Right cardiac atrium (tissue), 5 donors: ENCODE results near the gene SVIL. TPM values are rescaled to one million over a fixed set of nuclear protein-coding genes. Genes with fewer than 3 reads are reported as not detected.
"Not testable (repeated sequence)": the region's sequence is repeated elsewhere in the genome, so short reads cannot be mapped to it uniquely, and the experiment has no call there.

Source experiments
- ATAC-seq, 2 donors: fragments of 200-7000 bp; cut with Tn5 transposase; one replicate each; pipeline versions ENCODE4 v1.8.0 to v1.9.1; 2020; ENCODE audit warnings: moderate library complexity in 2 of 2, mild to moderate bottlenecking in 1 of 2
- DNase-seq, 3 donors: peaks; one replicate each; pipeline ENCODE4 v3.0.0-alpha.2; 2020
- H3K27ac ChIP-seq: one replicate; pipeline ENCODE4 v1.5.1; 2013; ENCODE audit warnings: mild to moderate bottlenecking, low read length, control low read depth, moderate library complexity
- H3K27me3 ChIP-seq: one replicate; pipeline ENCODE4 v1.6.1; 2013; ENCODE audit not compliant: control insufficient read depth, insufficient read depth
- H3K4me1 ChIP-seq: one replicate; pipeline ENCODE4 v1.6.1; 2013; ENCODE audit warnings: low read length; ENCODE audit not compliant: control insufficient read depth, insufficient read depth
- H3K4me3 ChIP-seq: one replicate; pipeline ENCODE4 v1.5.1; 2013; ENCODE audit warnings: low read length, control low read depth
- H3K9me3 ChIP-seq: one replicate; pipeline ENCODE4 v1.6.1; 2013; ENCODE audit warnings: low read length; ENCODE audit not compliant: control insufficient read depth
- WGBS: extraction: QIAGEN DNeasy Blood & Tissue Kit; methylation state at CpG from one replicate; pipeline ENCODE4 v1.1.7; 2013; 5-methylcytosine and 5-hydroxymethylcytosine counted together
- intact Hi-C, 4 donors: fragments of 100-400 bp; cut with DNase I; formaldehyde crosslinking; loops; one replicate each; pipeline versions ENCODE4 v1.11.0 to v1.14.0; 2022 to 2023
- polyA plus RNA-seq: library from polyadenylated mRNA; stranded (reverse); fragments of 200-250 nt; gene quantifications from one replicate; pipeline ENCODE4 v1.2.3, GENCODE V29; 2013
- total RNA-seq, 4 donors: library from RNA; stranded (reverse); fragmentation: NEBNext Ultra II Directional; extraction: Animal tissue kit (Norgen Biotek cat#: 25700); gene quantifications; one replicate each; pipeline ENCODE4 v1.2.1, GENCODE V29; 2021
- donor health status: healthy with polysubstance abuse.
- donor health status: DM: no; HTN: yes; CAD: no.
- donor health status: DM: no; HTN: no; CAD: no.
- donor health status: DM: no; HTN: yes; CAD: no; lungs with severe emphysema.
- donor health status: DM: yes; HTN: yes; CAD: no.

The SVIL gene
- total and polyA plus RNA-seq, 5 donors, result 106 to 374 (median 265) TPM

GRCh38 chr10:29610876-29611647 is 23.7 kb downstream of the SVIL start:
- ATAC-seq (peak in 1 of 2 donors; percentile 46), DNase-seq (no peak)
- H3K27me3 ChIP-seq, result no peaks in the 10 kb centered on the region
- intact Hi-C loops, result no loop called here
- WGBS, result 79% methylated on average over 10 of the region's 10 CpGs
- peaks cover 20% of the 10 kb centered on the region for H3K4me1 ChIP-seq
- H3K4me3 ChIP-seq, result no peak overlapping the region
- no peaks in the 10 kb centered on the region for H3K9me3 ChIP-seq
- H3K27ac ChIP-seq, result peak overlapping the region; percentile 26

- ATAC-seq, H3K27me3 ChIP-seq, intact Hi-C loops, H3K9me3 ChIP-seq, DNase-seq, H3K4me3 ChIP-seq, H3K27ac ChIP-seq: not testable (repeated sequence)
- 93% methylated on average over 3 of the region's 3 CpGs for WGBS
- H3K4me1 ChIP-seq, result peaks cover 20% of the 10 kb centered on the region
These were observed 24.4 kb downstream of the SVIL start for GRCh38 chr10:29610331-29610730.

GRCh38 chr10:29609696-29610095 is 25.1 kb downstream of the SVIL start:
- DNase-seq (no peak), ATAC-seq (no peak)
- no peaks in the 10 kb centered on the region for H3K9me3 ChIP-seq
- 86% methylated on average over 3 of the region's 3 CpGs for WGBS
- intact Hi-C loops, result no loop called here
- H3K4me1 ChIP-seq, result peaks cover 20% of the 10 kb centered on the region
- no peaks in the 10 kb centered on the region for H3K27me3 ChIP-seq
- H3K4me3 ChIP-seq, result no peak overlapping the region
- no peak overlapping the region for H3K27ac ChIP-seq

GRCh38 chr10:29608476-29609301 is 26.1 kb downstream of the SVIL start:
- DNase-seq (no peak), ATAC-seq (peak in 1 of 2 donors; percentile 15)
- H3K4me1 ChIP-seq, result peaks cover 20% of the 10 kb centered on the region
- peak overlapping the region; percentile 41 for H3K27ac ChIP-seq
- intact Hi-C loops, result no loop called here
- H3K4me3 ChIP-seq, result no peak overlapping the region
- H3K27me3 ChIP-seq, result no peaks in the 10 kb centered on the region
- 75% methylated on average over 11 of the region's 11 CpGs for WGBS
- H3K9me3 ChIP-seq, result no peaks in the 10 kb centered on the region

GRCh38 chr10:29608062-29608461 is 26.7 kb downstream of the SVIL start:
- no peaks in the 10 kb centered on the region for H3K27me3 ChIP-seq
- DNase-seq, result peak; percentile 43 to 82 (median 78)
- WGBS, result 42% methylated on average over 4 of the region's 4 CpGs
- H3K4me3 ChIP-seq, result no peak overlapping the region
- ATAC-seq, result peak; percentile 77 to 81
- peak overlapping the region; percentile 49 for H3K27ac ChIP-seq
- intact Hi-C loops, result no loop called here
- peaks cover 20% of the 10 kb centered on the region for H3K4me1 ChIP-seq
- H3K9me3 ChIP-seq, result no peaks in the 10 kb centered on the region

- H3K9me3 ChIP-seq, result no peaks in the 10 kb centered on the region
- intact Hi-C loops, result no loop called here
- WGBS, result 58% methylated on average over 4 of the region's 4 CpGs
- H3K4me3 ChIP-seq, result no peak overlapping the region
- no peak for DNase-seq
- no peaks in the 10 kb centered on the region for H3K27me3 ChIP-seq
- ATAC-seq, result no peak
- no peak overlapping the region for H3K27ac ChIP-seq
- peaks cover 18% of the 10 kb centered on the region for H3K4me1 ChIP-seq
These were observed 27.2 kb downstream of the SVIL start for GRCh38 chr10:29607576-29607975.

- peaks cover 13% of the 10 kb centered on the region for H3K4me1 ChIP-seq
- H3K9me3 ChIP-seq, intact Hi-C loops, ATAC-seq, H3K27ac ChIP-seq, H3K4me3 ChIP-seq, H3K27me3 ChIP-seq, DNase-seq: not testable (repeated sequence)
- WGBS, result 62% methylated on average over 7 of the region's 7 CpGs
These were observed 28.1 kb downstream of the SVIL start for GRCh38 chr10:29606693-29607092.

- intact Hi-C loops, result no loop called here
- no peaks in the 10 kb centered on the region for H3K9me3 ChIP-seq
- H3K27ac ChIP-seq, result no peak overlapping the region
- ATAC-seq, result no peak
- DNase-seq, result no peak
- H3K4me1 ChIP-seq, result peaks cover 12% of the 10 kb centered on the region
- 81% methylated on average over 9 of the region's 9 CpGs for WGBS
- H3K4me3 ChIP-seq, result no peak overlapping the region
- no peaks in the 10 kb centered on the region for H3K27me3 ChIP-seq
These were observed 30.4 kb downstream of the SVIL start for GRCh38 chr10:29604291-29604825.

GRCh38 chr10:29603223-29603896 is 31.4 kb downstream of the SVIL start:
- WGBS, result 63% methylated on average over 3 of the region's 3 CpGs
- DNase-seq (no peak), ATAC-seq (no peak)
- Histone ChIP-seq H3K4me3 (no peak overlapping the region), H3K4me1 (peaks cover 10% of the 10 kb centered on the region), H3K27me3 (no peaks in the 10 kb centered on the region), H3K9me3 (no peaks in the 10 kb centered on the region), H3K27ac (no peak overlapping the region)
- intact Hi-C loops, result no loop called here

GRCh38 chr10:29600821-29601220 is 34.0 kb downstream of the SVIL start:
- no peaks in the 10 kb centered on the region for H3K27me3 ChIP-seq
- DNase-seq, result no peak
- H3K4me1 ChIP-seq, result peaks cover 8% of the 10 kb centered on the region
- no peaks in the 10 kb centered on the region for H3K9me3 ChIP-seq
- intact Hi-C loops, result no loop called here
- 87% methylated on average over 6 of the region's 6 CpGs for whole genome bisulfite sequencing
- ATAC-seq, result no peak
- no peak overlapping the region for H3K27ac ChIP-seq
- H3K4me3 ChIP-seq, result no peak overlapping the region
